Natural killer cell (primary cell): ENCODE data around the gene CABYR. TPM values are rescaled to one million over a fixed set of nuclear protein-coding genes. Genes with fewer than 3 reads are reported as not detected.

Experiments used
- ATAC-seq, 3 donors: fragments of 150-1000 bp in 2 of 3; fragments of 200-7000 bp in 1 of 3; cut with Tn5 transposase; 1 replicate in 1 of 3; 2 replicates in 2 of 3; pipeline ENCODE4 v1.10.0; 2021; ENCODE audit warnings: mild to moderate bottlenecking in 2 of 3, moderate library complexity in 2 of 3
- DNase-seq, 2 donors: peaks; one replicate each; pipeline versions ENCODE4 v3.0.0 to v3.0.0-alpha.2; 2013 to 2021; ENCODE audit warnings: mixed read lengths in 1 of 2
- H3K27ac ChIP-seq: one replicate; pipeline ENCODE4 v1.5.1; 2013; ENCODE audit warnings: mild to moderate bottlenecking, low read length
- H3K27me3 ChIP-seq: one replicate; pipeline ENCODE4 v1.6.1; 2013; ENCODE audit warnings: low read length; ENCODE audit not compliant: control insufficient read depth, insufficient read depth
- H3K36me3 ChIP-seq: one replicate; pipeline ENCODE4 v1.6.1; 2013; ENCODE audit warnings: low read length; ENCODE audit not compliant: control insufficient read depth, insufficient read depth
- H3K4me1 ChIP-seq: one replicate; pipeline ENCODE4 v1.6.1; 2013; ENCODE audit warnings: low read length; ENCODE audit not compliant: control insufficient read depth, insufficient read depth
- H3K4me3 ChIP-seq: one replicate; pipeline ENCODE4 v1.5.1; 2013; ENCODE audit warnings: low read length
- H3K9me3 ChIP-seq: one replicate; pipeline ENCODE4 v1.6.1; 2013; ENCODE audit warnings: low read length; ENCODE audit not compliant: control insufficient read depth, insufficient read depth
- H3K27ac Mint-ChIP-seq, 2 donors: one replicate each; pipeline ENCODE4 v1.8.0; 2022; ENCODE audit warnings: mild to moderate bottlenecking in 2 of 2, mixed read lengths in 2 of 2, moderate library complexity in 1 of 2
- H3K27me3 Mint-ChIP-seq, 2 donors: one replicate each; pipeline ENCODE4 v1.8.0; 2022; ENCODE audit warnings: low read depth in 2 of 2, mixed read lengths in 2 of 2
- H3K36me3 Mint-ChIP-seq: one replicate; pipeline ENCODE4 v1.8.0; 2022; ENCODE audit warnings: mixed read lengths
- H3K4me1 Mint-ChIP-seq, 2 donors: one replicate each; pipeline ENCODE4 v1.8.0; 2022; ENCODE audit warnings: mixed read lengths in 2 of 2
- H3K4me3 Mint-ChIP-seq: one replicate; pipeline ENCODE4 v1.8.0; 2022; ENCODE audit warnings: mild to moderate bottlenecking, moderate library complexity, mixed read lengths
- H3K9me3 Mint-ChIP-seq, 2 donors: one replicate each; pipeline ENCODE4 v1.8.0; 2022; ENCODE audit warnings: mixed read lengths in 2 of 2
- CTCF ChIP-seq: fragments of 200-600 bp; IDR thresholded peaks from one replicate; pipeline ENCODE4 v1.8.0; 2022; ENCODE audit warnings: antibody characterized with exemption
- WGBS: methylation state at CpG from one replicate; pipeline ENCODE4 v1.1.7; 2013; ENCODE audit warnings: missing lambda C conversion rate; ENCODE audit not compliant: insufficient coverage; 5-methylcytosine and 5-hydroxymethylcytosine counted together
- intact Hi-C: fragments of 100-400 bp; cut with micrococcal nuclease; formaldehyde crosslinking; loops from one replicate; pipeline ENCODE4 v1.14.2; 2022
- total RNA-seq, 4 donors: library from RNA; stranded (reverse); fragments of 120-200 nt in 1 of 4; gene quantifications; one replicate each; pipeline versions ENCODE4 v1.2.3 to v1.2.4, GENCODE V29; 2013 to 2022

CABYR gene
- total RNA-seq, 3 donors from 2014 or later (not counting 1 experiment from before 2014, with no cell fraction given), result 0.75 to 0.94 TPM; not detected in 1

DNA sequence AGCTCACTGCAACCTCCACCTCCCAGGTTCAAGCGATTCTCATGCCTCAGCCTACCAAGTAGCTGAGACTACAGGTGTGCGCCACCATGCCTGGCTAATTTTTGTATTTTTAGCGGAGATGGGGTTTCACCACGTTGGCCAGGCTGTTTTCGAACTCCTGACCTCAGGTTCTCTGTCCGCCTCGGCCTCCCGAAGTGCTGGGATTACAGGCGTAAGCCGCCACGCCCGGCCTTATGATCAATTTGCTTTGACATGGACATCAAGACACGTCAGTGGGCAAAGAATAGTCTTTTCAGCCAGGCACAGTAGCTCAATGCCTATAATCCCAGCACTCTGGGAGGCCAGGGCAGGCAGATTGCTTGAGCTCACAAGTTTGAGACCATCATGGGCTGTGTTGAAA, 48.0 kb upstream of the CABYR start:
- intact Hi-C loops, result no loop called here
- Histone ChIP-seq H3K27ac (no peak overlapping the region), H3K4me3 (no peak overlapping the region), H3K9me3 (no peaks in the 10 kb centered on the region), H3K27me3 (no peaks in the 10 kb centered on the region), H3K36me3 (peaks cover 27% of the 10 kb centered on the region), H3K4me1 (no peaks in the 10 kb centered on the region)
- DNase-seq (no peak), ATAC-seq (no peak)
- 97% methylated on average over 13 of the region's 13 CpGs for WGBS
- peaks cover 17 to 35% of the 10 kb centered on the region in 2 donors for H3K4me1 Mint-ChIP-seq
- no peak for TF ChIP-seq CTCF
- H3K27me3 Mint-ChIP-seq, result no peaks in the 10 kb centered on the region
- H3K4me3 Mint-ChIP-seq, result no peak overlapping the region
- H3K9me3 Mint-ChIP-seq, result no peaks in the 10 kb centered on the region
- H3K27ac Mint-ChIP-seq, result no peak overlapping the region
- peaks cover 12% of the 10 kb centered on the region for H3K36me3 Mint-ChIP-seq

GRCh38 chr18:24094561-24094960, 44.3 kb upstream of the CABYR start:
- Mint-ChIP-seq H3K27ac (peak overlapping the region; percentile 3 to 64), H3K4me3 (no peak overlapping the region), H3K9me3 (peaks cover 0 to 3% of the 10 kb centered on the region in 2 donors), H3K4me1 (peaks cover 22 to 27% of the 10 kb centered on the region in 2 donors), H3K27me3 (no peaks in the 10 kb centered on the region), H3K36me3 (peaks cover 16% of the 10 kb centered on the region)
- H3K27me3 ChIP-seq, result no peaks in the 10 kb centered on the region
- H3K4me3 ChIP-seq, result no peak overlapping the region
- H3K27ac ChIP-seq, result no peak overlapping the region
- intact Hi-C loops, result no loop called here
- H3K9me3 ChIP-seq, result no peaks in the 10 kb centered on the region
- no peak for TF ChIP-seq CTCF
- ATAC-seq (no peak), DNase-seq (no peak)
- H3K4me1 ChIP-seq, result no peaks in the 10 kb centered on the region
- H3K36me3 ChIP-seq, result peaks cover 15% of the 10 kb centered on the region

- Histone ChIP-seq H3K36me3 (peaks cover 13% of the 10 kb centered on the region), H3K4me1 (no peaks in the 10 kb centered on the region), H3K9me3 (no peaks in the 10 kb centered on the region), H3K27me3 (no peaks in the 10 kb centered on the region), H3K4me3 (no peak overlapping the region), H3K27ac (no peak overlapping the region)
- Mint-ChIP-seq H3K36me3 (peaks cover 16% of the 10 kb centered on the region), H3K9me3 (peaks cover 0 to 3% of the 10 kb centered on the region in 2 donors), H3K4me1 (peaks cover 26 to 34% of the 10 kb centered on the region in 2 donors), H3K27me3 (no peaks in the 10 kb centered on the region), H3K27ac (no peak overlapping the region), H3K4me3 (no peak overlapping the region)
- DNase-seq (no peak), ATAC-seq (no peak)
- no peak for TF ChIP-seq CTCF
- intact Hi-C loops, result no loop called here
- WGBS, result 100% methylated on average over 1 of the region's 1 CpG
Observed at GRCh38 chr18:24095976-24096375, 42.9 kb upstream of the CABYR start.

GRCh38 chr18:24103320-24104021, 35.4 kb upstream of the CABYR start:
- H3K4me1 ChIP-seq, result no peaks in the 10 kb centered on the region
- peaks cover 7% of the 10 kb centered on the region for H3K36me3 ChIP-seq
- Mint-ChIP-seq H3K9me3 (no peaks in the 10 kb centered on the region), H3K27ac (no peak overlapping the region), H3K27me3 (no peaks in the 10 kb centered on the region), H3K36me3 (no peaks in the 10 kb centered on the region), H3K4me1 (peaks cover 14 to 29% of the 10 kb centered on the region in 2 donors), H3K4me3 (no peak overlapping the region)
- H3K9me3 ChIP-seq, result no peaks in the 10 kb centered on the region
- DNase-seq, result no peak
- 97% methylated on average over 5 of the region's 6 CpGs for WGBS
- no peaks in the 10 kb centered on the region for H3K27me3 ChIP-seq
- intact Hi-C loops, result no loop called here
- no peak overlapping the region for H3K4me3 ChIP-seq
- no peak for ATAC-seq
- TF ChIP-seq CTCF, result no peak
- no peak overlapping the region for H3K27ac ChIP-seq
